Adipocyte (in vitro differentiated cells): ENCODE results near the gene PTPRN2.
"Not testable (repeated sequence)": the region's sequence is repeated elsewhere in the genome, so short reads cannot be mapped to it uniquely, and the experiment has no call there.

ENCODE experiments used
- DNase-seq: peaks from one replicate; pipeline ENCODE4 v3.0.0-alpha.2; 2015; ENCODE audit warnings: low read depth
- H3K27me3 ChIP-seq: replicated peaks from 2 replicates; pipeline ENCODE4 v1.7.0; 2013; ENCODE audit warnings: mild to moderate bottlenecking, low read length, moderate library complexity; ENCODE audit not compliant: control insufficient read depth, insufficient read depth
- H3K36me3 ChIP-seq: 2 replicates; pipeline ENCODE4 v1.7.0; 2013; ENCODE audit warnings: low read length, mild to moderate bottlenecking, moderate library complexity; ENCODE audit not compliant: control insufficient read depth, insufficient read depth, severe bottlenecking
- H3K4me1 ChIP-seq: 2 replicates; pipeline ENCODE4 v1.7.0; 2013; ENCODE audit warnings: mild to moderate bottlenecking, low read length, moderate library complexity; ENCODE audit not compliant: control insufficient read depth, insufficient read depth
- H3K4me3 ChIP-seq: 2 replicates; pipeline ENCODE4 v1.7.0; 2013; ENCODE audit warnings: mild to moderate bottlenecking, low read length, moderate library complexity
- H3K9ac ChIP-seq: 2 replicates; pipeline ENCODE4 v1.7.0; 2013; ENCODE audit warnings: mild to moderate bottlenecking, low read length, moderate library complexity
- H3K9me3 ChIP-seq: 2 replicates; pipeline ENCODE4 v1.7.0; 2013; ENCODE audit warnings: mild to moderate bottlenecking, low read length, moderate library complexity; ENCODE audit not compliant: control insufficient read depth

The PTPRN2 gene

GRCh38 chr7:158527495-158527894 lies 60.1 kb downstream of the PTPRN2 start:
- Histone ChIP-seq H3K4me1 (no peaks in the 10 kb centered on the region), H3K36me3 (no peaks in the 10 kb centered on the region), H3K4me3 (no peak overlapping the region), H3K27me3 (peaks cover 3% of the 10 kb centered on the region), H3K9ac (no peak overlapping the region), H3K9me3 (no peaks in the 10 kb centered on the region)
- no peak for DNase-seq

- Histone ChIP-seq H3K9me3 (no peaks in the 10 kb centered on the region), H3K9ac (no peak overlapping the region)
- DNase-seq: no peak
Observed at GRCh38 chr7:158527038-158527437, 60.6 kb downstream of the PTPRN2 start.

GRCh38 chr7:158526531-158526930 lies 61.1 kb downstream of the PTPRN2 start:
- no peaks in the 10 kb centered on the region for H3K4me1 ChIP-seq
- DNase-seq: no peak
- H3K36me3 ChIP-seq: no peaks in the 10 kb centered on the region
- no peak overlapping the region for H3K9ac ChIP-seq
- H3K9me3 ChIP-seq: no peaks in the 10 kb centered on the region
- H3K27me3 ChIP-seq: peaks cover 3% of the 10 kb centered on the region
- H3K4me3 ChIP-seq: no peak overlapping the region

More at GRCh38 chr7:158527038-158527437, 60.6 kb downstream of the PTPRN2 start:
- H3K4me1 ChIP-seq: no peaks in the 10 kb centered on the region
- H3K36me3 ChIP-seq: no peaks in the 10 kb centered on the region
- H3K4me3 ChIP-seq: no peak overlapping the region
- H3K27me3 ChIP-seq: peaks cover 3% of the 10 kb centered on the region

- H3K36me3 ChIP-seq: no peaks in the 10 kb centered on the region
- H3K4me1 ChIP-seq: no peaks in the 10 kb centered on the region
- H3K9ac ChIP-seq: no peak overlapping the region
- no peak for DNase-seq
- H3K4me3 ChIP-seq: no peak overlapping the region
- peaks cover 3% of the 10 kb centered on the region for H3K27me3 ChIP-seq
- no peaks in the 10 kb centered on the region for H3K9me3 ChIP-seq
Observed at GRCh38 chr7:158525648-158526484, 61.8 kb downstream of the PTPRN2 start.

GRCh38 chr7:158524749-158525635 lies 62.6 kb downstream of the PTPRN2 start:
- no peaks in the 10 kb centered on the region for H3K36me3 ChIP-seq
- no peak overlapping the region for H3K9ac ChIP-seq
- H3K27me3 ChIP-seq: peaks cover 3% of the 10 kb centered on the region
- no peak for DNase-seq
- no peaks in the 10 kb centered on the region for H3K4me1 ChIP-seq
- no peaks in the 10 kb centered on the region for H3K9me3 ChIP-seq
- H3K4me3 ChIP-seq: no peak overlapping the region

GRCh38 chr7:158524286-158524685 lies 63.3 kb downstream of the PTPRN2 start:
- H3K27me3 ChIP-seq, H3K4me1 ChIP-seq, H3K9me3 ChIP-seq, H3K36me3 ChIP-seq, H3K9ac ChIP-seq, H3K4me3 ChIP-seq, DNase-seq: not testable (repeated sequence)

- not testable (repeated sequence) for H3K9ac ChIP-seq, H3K9me3 ChIP-seq, H3K4me3 ChIP-seq, H3K27me3 ChIP-seq, DNase-seq, H3K4me1 ChIP-seq, H3K36me3 ChIP-seq
Observed at GRCh38 chr7:158523877-158524276, 63.7 kb downstream of the PTPRN2 start.

- H3K27me3 ChIP-seq, H3K4me1 ChIP-seq, H3K36me3 ChIP-seq, H3K9me3 ChIP-seq, DNase-seq, H3K4me3 ChIP-seq, H3K9ac ChIP-seq: not testable (repeated sequence)
Observed at GRCh38 chr7:158523165-158523856, 64.3 kb downstream of the PTPRN2 start.

GRCh38 chr7:158521795-158522194 lies 65.8 kb downstream of the PTPRN2 start:
- H3K9me3 ChIP-seq, H3K36me3 ChIP-seq, DNase-seq, H3K4me3 ChIP-seq, H3K4me1 ChIP-seq, H3K9ac ChIP-seq, H3K27me3 ChIP-seq: not testable (repeated sequence)

GRCh38 chr7:158520825-158521224 lies 66.8 kb downstream of the PTPRN2 start:
- no peaks in the 10 kb centered on the region for H3K36me3 ChIP-seq
- DNase-seq: no peak
- H3K4me1 ChIP-seq: no peaks in the 10 kb centered on the region
- no peaks in the 10 kb centered on the region for H3K27me3 ChIP-seq
- H3K4me3 ChIP-seq: no peak overlapping the region
- no peak overlapping the region for H3K9ac ChIP-seq
- H3K9me3 ChIP-seq: no peaks in the 10 kb centered on the region

- Histone ChIP-seq H3K4me3 (no peak overlapping the region), H3K36me3 (no peaks in the 10 kb centered on the region), H3K27me3 (no peaks in the 10 kb centered on the region), H3K9me3 (no peaks in the 10 kb centered on the region), H3K4me1 (no peaks in the 10 kb centered on the region), H3K9ac (no peak overlapping the region)
- no peak for DNase-seq
Observed at GRCh38 chr7:158519633-158520174, 67.9 kb downstream of the PTPRN2 start.
